Activated naive CD4-positive, alpha-beta T cell treated with anti-CD3 and anti-CD28 coated beads, Interleukin-2, amount 50 U/mL, for 24 hours (primary cell): ENCODE measurements around the gene SEMA4D.

Source experiments
- H3K27ac Mint-ChIP-seq: one replicate; pipeline ENCODE4 v1.8.0; 2021; ENCODE audit warnings: mild to moderate bottlenecking, mixed read lengths
- H3K27me3 Mint-ChIP-seq: one replicate; pipeline ENCODE4 v1.8.0; 2021; ENCODE audit warnings: mixed read lengths
- H3K36me3 Mint-ChIP-seq: one replicate; pipeline ENCODE4 v1.8.0; 2021; ENCODE audit warnings: mixed read lengths
- H3K4me1 Mint-ChIP-seq: one replicate; pipeline ENCODE4 v1.8.0; 2021; ENCODE audit warnings: mixed read lengths
- H3K4me3 Mint-ChIP-seq: one replicate; pipeline ENCODE4 v1.8.0; 2021; ENCODE audit warnings: mild to moderate bottlenecking, mixed read lengths
- H3K9me3 Mint-ChIP-seq: one replicate; pipeline ENCODE4 v1.8.0; 2021; ENCODE audit warnings: mixed read lengths

The SEMA4D gene

DNA sequence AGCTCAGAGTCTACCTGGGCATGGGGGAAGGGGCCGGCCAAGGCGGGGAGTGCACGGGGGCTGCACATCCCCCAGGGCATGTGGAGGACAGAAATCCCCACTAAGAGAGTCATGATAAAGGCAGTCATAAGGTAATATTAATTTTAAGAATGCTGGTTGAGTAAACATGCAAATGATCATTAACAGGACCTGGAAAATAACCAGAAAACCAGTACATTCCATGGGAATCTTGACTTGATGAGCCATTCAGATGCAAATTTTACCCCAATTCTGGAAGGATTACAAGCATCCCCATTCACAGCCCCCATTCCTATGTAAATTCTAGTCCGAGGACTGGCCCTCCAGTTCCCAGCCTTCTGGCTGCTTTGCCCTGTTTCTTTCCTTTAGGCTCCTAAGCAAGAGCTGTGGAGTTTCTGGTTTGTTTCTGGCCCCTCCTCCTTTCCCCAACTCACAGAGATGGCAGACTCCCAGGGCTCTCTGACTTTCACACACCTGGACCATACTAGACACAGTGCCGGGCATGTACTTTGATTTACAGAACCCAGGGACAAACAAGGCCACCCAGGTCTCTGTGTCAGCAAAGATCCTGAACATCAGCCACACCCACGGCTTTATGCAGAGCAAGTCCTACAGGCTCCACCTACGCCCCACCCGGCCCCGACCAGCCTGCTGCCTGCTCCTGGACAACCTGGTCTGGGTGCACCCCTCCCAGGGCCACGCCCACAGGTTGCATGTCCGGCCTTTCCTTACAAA lies 62.7 kb downstream of the SEMA4D start:
- Mint-ChIP-seq H3K9me3 (no peaks in the 10 kb centered on the region), H3K27me3 (no peaks in the 10 kb centered on the region), H3K4me1 (peaks cover 91% of the 10 kb centered on the region), H3K4me3 (peak overlapping the region; percentile 55), H3K36me3 (no peaks in the 10 kb centered on the region), H3K27ac (peak overlapping the region; percentile 97)

DNA sequence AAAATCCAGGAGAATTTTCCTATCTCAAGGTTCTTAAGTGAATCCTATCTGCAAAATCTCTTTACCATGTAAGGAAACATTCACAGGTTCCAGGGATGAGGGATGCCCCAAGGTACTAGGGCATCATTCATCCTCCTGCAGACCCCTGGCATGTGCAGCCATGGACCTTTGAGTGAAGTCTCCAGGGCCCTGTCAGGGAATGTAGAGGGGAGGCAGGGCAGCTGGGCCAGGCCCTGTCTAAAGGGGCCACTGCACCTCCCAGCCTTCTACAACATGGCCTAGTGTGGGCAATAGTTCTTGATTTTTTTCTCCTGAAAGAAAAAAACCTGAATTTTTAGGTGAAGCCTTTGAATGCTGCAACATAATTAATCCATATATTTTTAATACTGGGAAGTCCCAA lies 63.3 kb downstream of the SEMA4D start:
- no peak overlapping the region for H3K4me3 Mint-ChIP-seq
- peak overlapping the region; percentile 98 for H3K27ac Mint-ChIP-seq

DNA sequence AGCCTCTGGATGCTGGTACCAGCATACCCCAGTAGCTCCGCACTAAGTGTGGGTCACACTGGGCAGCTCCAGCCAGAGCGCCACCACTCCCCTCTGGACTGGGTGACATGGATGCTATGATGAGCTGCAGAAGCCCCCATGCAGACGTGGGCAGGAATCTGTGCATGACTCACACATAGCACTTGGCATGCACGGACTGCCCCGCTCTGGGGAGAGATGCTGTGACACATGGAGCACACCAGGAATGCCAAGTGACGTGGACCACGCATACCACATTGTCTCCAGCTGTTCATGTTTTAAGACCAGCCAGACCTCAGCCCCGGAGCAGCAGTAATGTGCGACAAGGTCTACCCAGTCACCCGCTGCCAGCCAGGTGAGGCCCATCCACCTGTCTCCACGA lies 64.1 kb downstream of the SEMA4D start:
- Mint-ChIP-seq H3K36me3 (no peaks in the 10 kb centered on the region), H3K27me3 (no peaks in the 10 kb centered on the region), H3K27ac (peak overlapping the region; percentile 98), H3K9me3 (no peaks in the 10 kb centered on the region), H3K4me1 (peaks cover 92% of the 10 kb centered on the region), H3K4me3 (no peak overlapping the region)

More for the DNA sequence above, 63.3 kb downstream of the SEMA4D start:
- peaks cover 91% of the 10 kb centered on the region for H3K4me1 Mint-ChIP-seq
- H3K27me3 Mint-ChIP-seq: no peaks in the 10 kb centered on the region
- H3K36me3 Mint-ChIP-seq: no peaks in the 10 kb centered on the region
- H3K9me3 Mint-ChIP-seq: no peaks in the 10 kb centered on the region

DNA sequence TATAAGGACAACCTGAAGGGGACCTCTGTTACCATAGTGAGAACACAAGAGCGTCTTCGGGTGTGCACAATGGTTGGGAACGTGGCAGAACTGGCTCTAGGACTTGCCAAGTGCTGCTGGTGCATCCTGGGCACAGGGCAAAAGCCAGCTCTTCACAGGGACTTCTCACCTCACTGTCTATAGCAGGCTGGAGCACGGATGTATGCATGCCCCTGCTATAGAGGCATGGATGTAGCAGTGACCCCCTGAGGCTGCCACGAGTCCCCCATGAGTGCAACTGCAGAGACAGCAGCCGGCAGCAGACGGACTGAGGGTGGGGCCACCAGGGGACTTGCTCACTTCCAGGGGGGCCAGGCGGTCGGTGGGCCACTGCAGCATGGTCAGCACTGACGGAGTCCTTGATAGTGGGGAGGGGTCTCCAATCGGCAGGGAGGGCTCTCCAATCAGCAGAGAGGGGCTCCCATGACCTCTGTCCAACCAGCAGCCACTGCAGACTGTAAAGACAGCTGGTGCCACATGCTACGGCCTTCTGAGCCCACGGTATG lies 64.9 kb downstream of the SEMA4D start:
- no peaks in the 10 kb centered on the region for H3K36me3 Mint-ChIP-seq
- H3K9me3 Mint-ChIP-seq: no peaks in the 10 kb centered on the region
- no peaks in the 10 kb centered on the region for H3K27me3 Mint-ChIP-seq
- H3K4me3 Mint-ChIP-seq: no peak overlapping the region
- H3K4me1 Mint-ChIP-seq: peaks cover 96% of the 10 kb centered on the region
- no peak overlapping the region for H3K27ac Mint-ChIP-seq

DNA sequence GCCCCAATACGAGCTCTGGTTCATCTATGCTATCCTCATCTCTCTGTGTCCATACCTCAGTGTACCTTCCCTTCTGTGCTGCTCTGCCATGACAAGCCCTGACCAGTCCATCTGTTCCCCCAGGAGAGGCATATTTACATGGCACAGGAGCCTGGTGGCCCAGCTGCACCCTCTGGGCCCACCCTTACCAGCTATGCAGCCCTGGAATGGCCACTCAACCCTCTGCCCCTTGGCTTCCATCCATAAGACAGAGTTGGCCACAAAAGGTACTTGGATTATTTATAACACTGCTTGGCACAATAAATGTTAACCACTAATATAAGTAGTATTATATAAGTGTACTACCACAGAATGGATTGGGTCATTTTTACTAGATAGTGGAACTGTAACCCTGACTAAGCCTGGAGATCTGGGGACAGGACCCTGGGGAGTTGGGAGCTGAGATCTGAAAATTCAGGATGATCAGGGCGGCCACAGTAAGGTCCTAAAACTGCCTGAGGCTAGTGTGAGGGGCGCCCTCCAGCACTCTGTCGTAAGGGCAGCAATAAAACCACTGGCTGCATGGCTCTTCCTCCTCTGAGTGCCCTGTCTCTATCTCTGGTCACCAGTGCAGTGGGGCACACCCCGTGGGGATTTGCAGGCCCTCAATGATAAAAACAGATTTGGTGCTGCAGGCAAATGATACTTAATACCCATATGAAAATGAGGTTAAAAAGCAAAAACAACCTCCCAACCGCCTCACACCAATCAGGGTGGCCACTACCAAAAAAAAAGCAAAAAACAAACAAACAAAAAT lies 65.8 kb downstream of the SEMA4D start:
- Mint-ChIP-seq H3K36me3 (peaks cover 2% of the 10 kb centered on the region), H3K4me3 (no peak overlapping the region), H3K27me3 (no peaks in the 10 kb centered on the region), H3K9me3 (no peaks in the 10 kb centered on the region), H3K27ac (peak overlapping the region; percentile 86), H3K4me1 (peaks cover 96% of the 10 kb centered on the region)

DNA sequence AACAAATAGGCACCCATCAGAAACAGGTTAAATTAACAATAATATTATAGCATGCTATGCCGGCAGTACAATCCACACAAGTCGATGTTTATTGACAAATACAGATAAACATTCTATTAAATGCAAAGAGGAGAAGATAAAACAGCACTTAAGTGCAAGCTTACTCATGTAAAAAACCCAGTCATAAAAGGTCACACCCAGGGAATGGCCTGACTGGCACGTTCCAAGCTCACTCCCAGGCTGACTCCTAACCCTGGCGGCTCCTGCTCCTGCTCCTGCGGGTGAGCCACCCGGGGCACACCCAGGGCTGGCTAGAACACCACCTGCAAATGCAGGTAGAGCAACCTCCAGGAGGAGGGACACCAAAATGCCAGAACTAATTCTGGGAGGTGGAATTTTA lies 66.9 kb downstream of the SEMA4D start:
- H3K36me3 Mint-ChIP-seq: peaks cover 9% of the 10 kb centered on the region
- no peaks in the 10 kb centered on the region for H3K9me3 Mint-ChIP-seq
- H3K27ac Mint-ChIP-seq: peak overlapping the region; percentile 100
- H3K4me3 Mint-ChIP-seq: peak overlapping the region; percentile 7
- no peaks in the 10 kb centered on the region for H3K27me3 Mint-ChIP-seq
- H3K4me1 Mint-ChIP-seq: peaks cover 96% of the 10 kb centered on the region

DNA sequence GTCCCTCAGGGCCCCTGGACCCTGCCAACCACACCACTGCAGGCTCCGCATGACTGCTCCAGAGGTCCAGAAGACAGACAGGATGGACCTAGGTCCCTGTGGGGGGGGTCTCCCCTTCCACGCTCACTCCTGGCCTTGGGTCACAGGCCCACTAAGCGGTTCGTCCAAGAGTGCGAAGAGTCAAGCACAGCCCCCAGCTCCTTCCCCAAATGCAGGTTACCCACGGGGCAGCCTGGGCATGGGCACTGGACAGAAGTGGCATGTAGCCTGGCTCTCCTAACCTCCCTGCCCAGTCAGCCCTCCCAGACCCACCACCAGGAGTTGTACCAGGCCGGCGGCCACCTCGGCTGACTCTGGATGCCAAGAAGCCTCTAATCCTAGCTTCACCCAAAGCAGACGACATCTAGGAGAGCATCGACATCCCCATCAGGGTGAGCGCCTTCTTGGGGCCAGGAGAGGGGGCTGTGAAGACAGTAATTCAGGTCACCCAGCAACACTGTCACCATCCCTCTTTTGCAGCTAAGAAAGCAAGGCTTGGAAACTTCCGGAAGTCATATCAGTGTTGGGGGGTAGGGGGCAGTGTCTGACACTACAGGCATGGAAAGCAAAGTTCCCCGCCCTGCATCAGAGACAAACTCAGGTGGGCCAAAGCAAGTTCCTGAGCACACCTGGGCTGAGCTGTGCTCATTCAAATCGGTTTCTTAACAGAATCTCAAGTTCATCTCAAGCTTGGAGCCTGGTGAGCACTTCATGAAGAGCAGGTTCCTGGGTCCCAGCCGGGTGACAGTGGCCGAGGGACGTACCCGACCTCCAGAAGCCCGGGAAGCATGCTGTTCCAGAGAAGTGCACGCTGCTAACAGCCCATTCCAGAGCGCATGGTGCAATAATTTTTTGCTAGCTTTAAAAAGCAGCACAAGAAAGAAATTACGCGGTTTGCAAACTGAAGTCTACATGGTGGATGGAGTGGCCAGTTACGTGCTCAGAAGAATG lies 68.7 kb downstream of the SEMA4D start:
- H3K27me3 Mint-ChIP-seq: no peaks in the 10 kb centered on the region
- peaks cover 98% of the 10 kb centered on the region for H3K4me1 Mint-ChIP-seq
- H3K9me3 Mint-ChIP-seq: no peaks in the 10 kb centered on the region
- peak overlapping the region; percentile 52 for H3K4me3 Mint-ChIP-seq
- peaks cover 16% of the 10 kb centered on the region for H3K36me3 Mint-ChIP-seq
- H3K27ac Mint-ChIP-seq: peak overlapping the region; percentile 100

DNA sequence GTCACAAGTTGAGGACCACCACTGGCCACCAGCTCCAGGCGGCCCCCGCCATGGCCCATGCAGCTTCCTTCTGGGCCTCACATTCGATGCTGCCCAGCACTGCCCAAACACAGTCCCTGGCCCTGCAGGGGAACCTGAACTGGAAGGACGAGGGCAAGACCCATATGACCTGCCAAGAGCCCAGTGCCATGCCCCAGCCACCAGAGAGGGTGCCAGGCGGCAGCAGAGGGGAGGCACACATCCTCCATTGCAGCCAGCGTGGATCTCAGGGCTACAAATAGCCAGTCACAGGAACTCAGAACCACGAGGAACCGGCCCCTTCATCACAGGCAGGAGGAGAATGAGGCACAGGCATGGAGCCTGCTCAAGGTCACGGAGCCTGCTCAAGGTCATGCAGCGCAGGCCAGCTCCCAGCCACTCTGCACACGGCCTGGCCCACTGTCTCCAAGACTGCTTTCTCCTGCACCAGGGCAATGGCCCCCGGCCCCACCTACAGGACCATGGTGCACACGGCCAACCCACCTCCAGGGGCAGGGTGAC lies 69.6 kb downstream of the SEMA4D start:
- Mint-ChIP-seq H3K27ac (peak overlapping the region; percentile 100), H3K9me3 (no peaks in the 10 kb centered on the region), H3K4me3 (peak overlapping the region; percentile 19), H3K36me3 (peaks cover 16% of the 10 kb centered on the region), H3K4me1 (peaks cover 99% of the 10 kb centered on the region), H3K27me3 (no peaks in the 10 kb centered on the region)

DNA sequence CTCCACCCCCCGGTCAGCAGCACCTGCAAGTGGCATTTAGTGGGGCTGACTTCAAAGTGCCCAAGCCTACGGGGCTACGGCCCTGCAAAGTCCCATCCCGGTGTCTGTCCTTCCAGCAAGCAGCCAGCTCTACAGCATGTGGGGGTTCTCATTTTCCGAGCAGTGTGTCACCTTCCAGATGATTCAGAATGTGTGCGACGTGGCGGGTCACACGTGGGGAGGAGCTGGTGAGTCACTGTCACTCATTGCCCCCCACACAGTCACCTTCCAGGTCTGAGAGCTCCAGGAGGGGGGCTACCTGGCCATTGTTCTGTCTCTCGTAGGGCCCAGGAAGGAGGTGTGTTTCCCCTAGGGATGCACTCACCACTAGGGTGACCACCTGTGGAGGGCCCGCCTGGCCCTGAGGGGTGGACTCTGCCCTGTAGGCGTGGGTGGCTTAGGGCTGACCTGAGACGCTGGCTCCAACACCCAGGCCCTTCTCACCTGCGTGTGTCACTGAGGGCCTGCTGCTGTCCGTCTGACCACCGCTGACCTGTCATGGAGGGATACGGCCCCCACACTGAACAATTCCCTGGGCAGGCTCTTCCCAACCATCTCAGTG lies 70.2 kb downstream of the SEMA4D start:
- H3K36me3 Mint-ChIP-seq: peaks cover 16% of the 10 kb centered on the region
- H3K27me3 Mint-ChIP-seq: no peaks in the 10 kb centered on the region
- H3K4me3 Mint-ChIP-seq: peak overlapping the region; percentile 81
- H3K9me3 Mint-ChIP-seq: no peaks in the 10 kb centered on the region
- peak overlapping the region; percentile 100 for H3K27ac Mint-ChIP-seq
- H3K4me1 Mint-ChIP-seq: peaks cover 100% of the 10 kb centered on the region

DNA sequence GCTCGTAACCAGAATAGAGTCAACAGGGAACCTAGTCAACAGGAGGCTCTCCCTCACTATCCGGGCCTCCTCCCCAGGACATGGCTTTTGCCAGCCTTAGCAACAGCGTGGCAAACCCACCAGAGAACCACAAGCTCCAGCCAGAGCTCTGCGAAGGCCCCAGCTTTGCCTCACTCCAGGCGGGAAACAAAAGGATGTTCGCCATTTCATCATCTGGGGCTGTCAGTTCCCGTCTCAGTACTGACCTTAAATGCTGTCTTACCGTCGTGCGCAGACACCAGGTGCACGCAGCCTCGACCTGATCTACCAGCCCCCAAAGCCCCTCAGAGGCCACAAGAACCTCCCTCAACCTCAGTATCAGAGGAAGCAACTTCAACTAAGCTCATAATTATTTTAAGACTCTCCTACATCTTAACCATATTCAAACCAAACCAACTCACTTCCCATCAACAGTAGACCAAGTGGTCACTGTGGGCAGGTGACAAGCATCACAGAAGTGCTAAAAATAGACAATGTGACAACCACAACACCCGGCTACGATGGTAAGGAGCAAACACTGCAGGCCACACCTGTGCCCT lies 71.4 kb downstream of the SEMA4D start:
- Mint-ChIP-seq H3K9me3 (no peaks in the 10 kb centered on the region), H3K36me3 (peaks cover 24% of the 10 kb centered on the region), H3K4me3 (peak overlapping the region; percentile 81), H3K27me3 (no peaks in the 10 kb centered on the region), H3K4me1 (peaks cover 100% of the 10 kb centered on the region), H3K27ac (peak overlapping the region; percentile 100)

DNA sequence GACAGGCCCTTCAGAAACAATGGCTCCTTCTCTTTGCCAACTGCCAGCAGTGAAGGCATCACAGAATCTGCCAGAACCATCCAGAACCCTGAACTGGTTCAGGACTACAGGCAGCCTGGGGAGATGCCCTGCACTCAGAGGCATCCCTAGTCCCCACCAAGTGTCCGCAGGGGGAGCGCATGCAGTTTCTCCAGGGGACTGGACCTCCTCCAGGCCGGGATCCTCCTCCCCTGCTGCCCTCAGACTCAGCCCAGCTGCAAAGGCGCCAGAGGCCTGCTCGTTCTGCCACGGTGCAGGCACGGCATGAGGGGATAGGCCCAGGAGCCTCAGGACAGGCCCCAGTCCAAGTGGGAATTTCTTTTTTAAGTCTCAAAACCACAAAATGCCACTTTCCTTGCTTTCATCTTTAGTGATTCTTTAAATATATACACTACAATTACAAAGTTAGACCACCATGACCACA lies 72.0 kb downstream of the SEMA4D start:
- Mint-ChIP-seq H3K27me3 (no peaks in the 10 kb centered on the region), H3K36me3 (peaks cover 24% of the 10 kb centered on the region), H3K27ac (peak overlapping the region; percentile 100), H3K4me3 (peak overlapping the region; percentile 81), H3K9me3 (no peaks in the 10 kb centered on the region), H3K4me1 (peaks cover 100% of the 10 kb centered on the region)

DNA sequence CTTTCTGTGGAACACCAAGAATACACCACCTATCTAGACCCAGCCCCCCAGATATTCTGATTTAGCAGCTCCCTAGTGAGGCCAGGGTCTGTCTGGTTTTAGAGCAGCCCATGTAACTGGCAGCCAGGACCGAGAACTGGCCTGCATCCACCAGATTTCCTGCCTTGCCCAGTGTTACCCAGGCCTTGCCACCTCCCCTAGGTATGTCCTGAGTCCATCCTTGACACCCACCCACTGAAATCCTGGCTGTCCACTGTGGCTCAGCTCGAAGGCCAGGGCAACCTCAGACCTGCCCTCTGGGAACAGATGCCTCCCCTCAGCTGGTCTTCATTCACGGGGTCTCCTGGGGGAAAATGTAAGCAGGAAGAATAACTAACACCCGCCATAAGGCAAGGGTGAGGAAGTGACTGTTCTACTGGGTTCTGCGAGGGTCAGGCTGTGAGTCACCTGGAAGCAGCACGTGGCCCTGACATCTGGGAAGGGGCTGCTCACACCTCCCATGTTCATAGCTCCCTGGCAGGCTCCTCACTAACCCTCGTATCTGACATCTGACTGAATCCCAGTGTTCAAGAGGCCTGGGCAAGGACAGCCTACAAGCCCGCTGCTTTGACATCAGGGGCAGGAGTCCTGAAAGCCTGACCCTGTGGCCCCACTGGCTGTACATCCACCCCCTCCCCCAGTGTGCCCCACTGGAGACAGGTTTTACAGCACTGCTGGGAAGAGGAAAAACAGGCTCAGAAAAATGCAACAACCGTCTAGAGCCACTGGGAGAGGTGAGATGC lies 72.7 kb downstream of the SEMA4D start:
- Mint-ChIP-seq H3K27ac (peak overlapping the region; percentile 100), H3K9me3 (no peaks in the 10 kb centered on the region), H3K27me3 (no peaks in the 10 kb centered on the region), H3K4me3 (peak overlapping the region; percentile 79), H3K4me1 (peaks cover 100% of the 10 kb centered on the region), H3K36me3 (peaks cover 24% of the 10 kb centered on the region)

DNA sequence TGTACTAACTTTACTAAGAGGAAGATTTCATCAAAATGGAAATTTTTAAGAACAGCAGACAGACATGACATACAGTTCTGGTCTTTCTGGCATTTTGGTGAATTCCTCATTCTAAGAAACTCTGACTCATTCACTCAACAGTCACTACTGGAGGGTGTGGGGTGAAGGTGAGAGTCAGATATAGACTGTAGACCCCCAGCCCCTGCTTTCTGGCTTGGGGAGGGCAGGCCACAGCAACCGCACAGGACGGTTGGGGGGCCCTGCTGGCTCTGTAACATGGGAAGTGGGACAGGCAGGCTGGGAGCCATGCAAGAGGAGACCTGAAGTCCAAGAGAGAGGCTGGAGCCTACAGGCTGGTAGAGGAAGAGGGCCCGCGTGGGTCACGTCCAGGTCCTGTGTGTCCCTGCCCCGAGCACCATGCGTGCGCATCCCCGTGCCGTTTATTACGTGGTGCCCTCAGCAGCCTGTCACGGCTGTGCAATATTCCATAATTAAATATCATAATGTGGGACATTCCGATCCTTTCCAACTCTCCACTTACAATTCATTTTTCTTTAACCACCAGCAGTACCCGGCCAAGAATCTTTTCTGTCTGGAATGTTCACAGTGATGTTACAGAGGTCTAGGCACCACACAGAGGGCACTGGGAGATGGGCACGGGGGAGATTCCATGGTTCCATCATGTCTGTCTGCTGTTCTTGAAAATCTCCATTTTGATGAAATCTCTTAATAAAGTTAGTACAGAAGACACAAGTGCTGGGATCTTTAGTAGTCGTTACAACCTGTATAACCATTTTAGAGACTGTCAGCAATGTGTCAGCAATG lies 75.5 kb downstream of the SEMA4D start:
- no peaks in the 10 kb centered on the region for H3K27me3 Mint-ChIP-seq
- H3K27ac Mint-ChIP-seq: peak overlapping the region; percentile 100
- peaks cover 38% of the 10 kb centered on the region for H3K36me3 Mint-ChIP-seq
- H3K9me3 Mint-ChIP-seq: no peaks in the 10 kb centered on the region
- peak overlapping the region; percentile 84 for H3K4me3 Mint-ChIP-seq
- H3K4me1 Mint-ChIP-seq: peaks cover 99% of the 10 kb centered on the region
